ENCODE data around the gene HOOK2. TPM values are rescaled to one million over a fixed set of nuclear protein-coding genes. Genes with fewer than 3 reads are reported as not detected.
A peak's percentile ranks its signal among the peaks of the same experiment; 100 is the strongest.

The HOOK2 gene
- total and polyA plus RNA-seq, 9 of the 15 experiments (the other 6 are each of a cell fraction or from before 2014, with no cell fraction given) = 1.3 to 17.2 (median 9.9) TPM

DNA sequence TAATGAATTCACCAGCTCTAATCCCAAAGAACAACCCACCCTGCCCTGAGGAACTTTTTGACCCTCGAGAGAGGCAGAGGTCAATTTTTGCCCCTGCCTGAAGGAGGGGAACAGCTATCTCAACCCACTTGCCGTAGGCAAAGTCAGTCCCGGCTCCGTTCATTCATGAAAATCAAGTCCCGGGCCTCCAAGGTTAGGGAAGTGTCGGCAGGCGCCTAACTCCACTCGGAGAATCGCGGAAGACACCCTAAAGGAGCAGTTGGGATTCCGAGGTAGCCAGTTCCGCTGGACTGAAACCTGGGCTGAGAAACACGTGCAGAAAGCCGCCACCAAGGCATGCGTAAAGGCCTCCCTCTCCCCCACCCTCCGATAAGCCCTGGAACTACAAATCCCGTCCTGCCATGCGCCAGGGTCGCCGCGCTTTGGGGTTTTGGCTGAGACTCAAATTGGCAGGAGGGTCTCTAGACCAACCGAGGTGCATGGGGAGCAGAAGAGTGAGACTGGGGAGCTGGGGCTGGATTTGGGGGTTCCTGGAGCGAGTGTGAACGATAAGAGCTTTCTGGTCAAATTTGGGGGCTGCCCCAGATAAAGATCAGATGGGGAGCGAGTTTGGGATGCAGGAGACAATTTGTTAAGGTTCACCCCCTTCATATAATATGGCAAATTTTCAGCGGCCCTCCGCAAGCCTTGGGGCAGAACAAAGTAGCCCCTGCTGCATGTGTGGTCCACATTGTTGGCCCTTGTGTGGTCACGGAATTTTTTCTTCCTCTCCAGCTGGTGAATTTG, 51.5 kb downstream of the HOOK2 start, which contains the start of gene TNPO2 (continued):
- TF ChIP-seq ZNF592 (IDR thresholded peaks at IDR 0.05) = peak; percentile 67; the same call in 1 of the 2 replicates
- peak; percentile 93 for TF ChIP-seq EP400 (IDR thresholded peaks at IDR 0.05)
- TF ChIP-seq ELF4 (CRISPR knock-in tag; IDR thresholded peaks at IDR 0.05) = no peak
- peak; percentile 91 for TF ChIP-seq L3MBTL2 (IDR thresholded peaks at IDR 0.05)
- peak; percentile 95 for TF ChIP-seq ZBTB7A (IDR thresholded peaks at IDR 0.05; ENCODE audit: borderline replicate concordance, control insufficient read depth, low read depth, low read length)
- TF ChIP-seq TBP (optimal IDR thresholded peaks at IDR 0.05; ENCODE audit: low read depth, low read length) = peak; percentile 76
- TF ChIP-seq, protein P1, sequence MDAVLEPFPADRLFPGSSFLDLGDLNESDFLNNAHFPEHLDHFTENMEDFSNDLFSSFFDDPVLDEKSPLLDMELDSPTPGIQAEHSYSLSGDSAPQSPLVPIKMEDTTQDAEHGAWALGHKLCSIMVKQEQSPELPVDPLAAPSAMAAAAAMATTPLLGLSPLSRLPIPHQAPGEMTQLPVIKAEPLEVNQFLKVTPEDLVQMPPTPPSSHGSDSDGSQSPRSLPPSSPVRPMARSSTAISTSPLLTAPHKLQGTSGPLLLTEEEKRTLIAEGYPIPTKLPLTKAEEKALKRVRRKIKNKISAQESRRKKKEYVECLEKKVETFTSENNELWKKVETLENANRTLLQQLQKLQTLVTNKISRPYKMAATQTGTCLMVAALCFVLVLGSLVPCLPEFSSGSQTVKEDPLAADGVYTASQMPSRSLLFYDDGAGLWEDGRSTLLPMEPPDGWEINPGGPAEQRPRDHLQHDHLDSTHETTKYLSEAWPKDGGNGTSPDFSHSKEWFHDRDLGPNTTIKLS (IDR thresholded peaks at IDR 0.05; ENCODE audit: borderline replicate concordance, low read depth) = peak; percentile 84
- TF ChIP-seq ZFX (CRISPR knock-in tag; IDR thresholded peaks at IDR 0.05) = peak; percentile 81
- TF ChIP-seq DDX20 (tag; IDR thresholded peaks at IDR 0.05; ENCODE audit: low read depth) = no peak
- TF ChIP-seq KLF13 (tag; IDR thresholded peaks at IDR 0.05; ENCODE audit: borderline replicate concordance, low read depth) = no peak
- TF ChIP-seq ZNF263 (CRISPR knock-in tag; IDR thresholded peaks at IDR 0.05; ENCODE audit: borderline replicate concordance) = 0 out of 2 replicates have a peak, but pooled peaks have one; percentile 10
- TF ChIP-seq TARDBP (IDR thresholded peaks at IDR 0.05) = no peak
- peak; percentile 67 for TF ChIP-seq CREM (IDR thresholded peaks at IDR 0.05; ENCODE audit: low read depth)
- TF ChIP-seq POLR2B (IDR thresholded peaks at IDR 0.05; ENCODE audit: low read depth, partially characterized antibody) = peak; percentile 46
- TF ChIP-seq XRCC5 (IDR thresholded peaks at IDR 0.05; ENCODE audit: low read depth, low read length) = 0 out of 2 replicates have a peak, but pooled peaks have one; percentile 5
- TF ChIP-seq MAZ (CRISPR knock-in tag; conservative IDR thresholded peaks at IDR 0.05 in 1 of 2, IDR thresholded peaks at IDR 0.05 in 1 of 2) = peak; percentile 79 to 89
- TF ChIP-seq ETV1 (tag; conservative IDR thresholded peaks at IDR 0.05; ENCODE audit: low read depth) = peak; percentile 43; the same call in 1 of the 2 replicates
- no peak for TF ChIP-seq ZSCAN32 (CRISPR knock-in tag; IDR thresholded peaks at IDR 0.05)
- TF ChIP-seq ZNF24 (IDR thresholded peaks at IDR 0.05) = no peak
- peak; percentile 74 for TF ChIP-seq POLR2G (IDR thresholded peaks at IDR 0.05; ENCODE audit: low read depth, low read length)
- no peak for TF ChIP-seq ZNF766 (CRISPR knock-in tag; conservative IDR thresholded peaks at IDR 0.05)
- peak; percentile 52 for TF ChIP-seq USF2 (CRISPR knock-in tag; IDR thresholded peaks at IDR 0.05)
